H1 (cell line): ENCODE results near the gene DAPK2. TPM values are rescaled to one million over a fixed set of nuclear protein-coding genes. Genes with fewer than 3 reads are reported as not detected.

Source experiments
- BRCA1 ChIP-seq: IDR thresholded peaks from 2 replicates; pipeline ENCODE4 v1.6.1; 2012; ENCODE audit warnings: low read depth, low read length, improper control_type of control experiment
- CHD2 ChIP-seq: IDR thresholded peaks from 2 replicates; pipeline ENCODE4 v1.6.1; 2012; ENCODE audit warnings: low read length, improper control_type of control experiment
- EGR1 ChIP-seq: IDR thresholded peaks from 2 replicates; pipeline ENCODE4 v1.6.1; 2011; ENCODE audit warnings: low read depth, low read length, borderline replicate concordance
- polyA plus RNA-seq, 7 experiments: library from polyadenylated mRNA; depleted of rRNA in 3 of 7; stranded (reverse) in 5 of 7; unstranded in 2 of 7; fragments of >200 nt in 5 of 7; fragments of 200-250 nt in 2 of 7; gene quantifications; 1 replicate in 5 of 7; 2 replicates in 1 of 7; 4 replicates in 1 of 7; pipeline versions ENCODE4 v1.2.1 to v1.2.3, GENCODE V29; 2011 to 2013; ENCODE audit warnings: missing spikeins in 2 of 7, mixed read lengths in 2 of 7
- total RNA-seq: library from RNA; stranded (reverse); fragmentation: NEBNext Ultra II Directional; extraction: Animal tissue kit (Norgen Biotek cat#: 25700); gene quantifications from 2 replicates; pipeline ENCODE4 v1.2.1, GENCODE V29; 2021

The DAPK2 gene
- total and polyA plus RNA-seq, 2 of the 8 experiments (the other 6 are each of a cell fraction or from before 2014, with no cell fraction given), result 1.8 to 2.9 TPM

DNA sequence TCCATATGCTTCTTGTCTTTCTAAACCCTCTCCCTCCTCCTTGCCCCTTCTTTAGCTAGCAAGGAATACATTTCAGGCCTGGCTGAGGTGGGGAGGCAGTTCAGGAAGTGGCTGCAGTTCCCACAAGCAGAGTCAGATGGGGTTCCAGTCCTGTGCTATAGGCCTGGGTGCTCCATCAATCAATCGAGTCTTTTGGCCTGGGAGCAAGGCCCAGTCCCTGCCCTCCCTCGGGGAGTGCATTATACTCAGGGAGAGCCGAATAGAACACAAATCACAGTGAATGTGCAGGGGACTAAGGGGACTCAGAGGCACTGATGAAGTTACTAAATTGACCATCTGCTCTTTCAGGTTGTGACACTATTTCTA is 154.5 kb downstream of the DAPK2 start (continued):
- no peak for TF ChIP-seq BRCA1
- TF ChIP-seq CHD2, result no peak
- TF ChIP-seq EGR1, result no peak
